Astrocyte of the cerebellum (primary cell): Measurements from ENCODE around the gene NUB1.

ENCODE experiments used
- DNase-seq: peaks from one replicate; pipeline ENCODE4 v3.0.0-alpha.2; 2011; ENCODE audit warnings: low read depth
- H3K4me3 ChIP-seq: 2 replicates; pipeline ENCODE4 v1.5.1; 2011; ENCODE audit warnings: mild to moderate bottlenecking, low read depth, low read length, moderate library complexity
- CTCF ChIP-seq: IDR thresholded peaks from 2 replicates; pipeline ENCODE4 v1.5.1; 2012; ENCODE audit warnings: low read length, low read depth, moderate library complexity, mild to moderate bottlenecking; ENCODE audit errors: missing control alignments
- in situ Hi-C: cut with HindIII; loops from 2 replicates; pipeline ENCODE4 v1.10.0; 2017; ENCODE audit warnings: low sequenced_read_pairs

Gene NUB1

DNA sequence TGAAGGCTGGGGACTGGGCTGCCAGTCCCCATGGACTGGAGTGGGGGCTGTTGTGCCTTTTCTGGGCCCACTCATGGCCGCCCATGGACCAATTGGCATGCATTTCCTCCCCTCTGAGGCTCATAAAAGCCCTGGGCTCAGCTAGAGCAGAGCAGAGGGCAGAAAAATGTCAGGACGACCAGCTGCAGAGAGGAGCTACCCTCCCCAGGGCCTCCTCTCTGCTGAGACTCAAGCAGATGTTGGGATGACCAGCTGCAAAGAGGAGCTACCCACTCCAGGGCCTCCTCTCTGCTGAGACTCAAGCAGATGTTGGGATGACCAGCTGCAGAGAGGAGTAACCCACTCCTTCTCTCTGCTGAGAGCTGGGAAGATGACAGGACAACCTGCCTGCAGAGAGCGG lies 20.3 kb upstream of the NUB1 start:
- no peak for TF ChIP-seq CTCF
- in situ Hi-C loops = no loop called here
- H3K4me3 ChIP-seq = no peak overlapping the region
- DNase-seq = no peak

DNA sequence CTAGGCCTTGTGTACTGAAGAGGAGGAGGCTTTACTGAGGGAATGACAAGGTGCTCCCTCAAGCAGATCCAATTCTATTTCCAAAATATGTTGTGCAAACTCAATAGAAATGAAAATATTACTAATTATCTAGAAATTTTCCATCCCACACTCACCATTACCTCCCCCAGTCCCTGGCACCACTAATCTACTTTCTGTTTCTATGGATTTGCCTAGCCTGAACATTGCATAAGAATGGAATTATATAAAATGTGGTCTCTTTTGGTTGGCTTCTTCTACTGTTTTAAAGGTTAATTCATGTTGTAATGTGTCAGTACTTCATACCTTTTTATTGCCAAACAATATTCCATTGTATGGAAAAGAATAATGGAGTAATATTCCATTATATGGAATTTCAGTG lies 18.7 kb upstream of the NUB1 start:
- no peak for TF ChIP-seq CTCF
- H3K4me3 ChIP-seq = no peak overlapping the region
- DNase-seq = no peak
- in situ Hi-C loops = no loop called here

DNA sequence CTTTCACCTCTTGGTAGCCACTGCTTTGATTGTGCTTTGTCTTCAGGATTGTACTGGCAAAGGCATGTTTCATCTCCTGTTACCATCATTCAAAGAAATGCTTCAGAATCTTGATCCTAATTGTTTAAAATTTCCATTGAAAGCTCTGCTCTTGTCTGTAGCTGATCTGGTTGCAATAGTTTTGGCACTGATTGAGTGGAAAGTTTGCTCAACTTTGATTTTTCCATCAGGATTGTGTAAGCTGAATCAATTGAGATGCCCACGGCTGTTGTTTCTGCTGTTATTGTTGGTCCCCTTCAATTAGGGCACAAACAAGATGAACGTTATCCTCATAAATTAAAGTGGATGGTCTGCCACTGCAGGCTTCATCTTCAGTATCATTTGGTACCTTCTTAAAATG lies 14.6 kb upstream of the NUB1 start:
- DNase-seq = no peak
- no peak for TF ChIP-seq CTCF
- H3K4me3 ChIP-seq = no peak overlapping the region
- in situ Hi-C loops = no loop called here

DNA sequence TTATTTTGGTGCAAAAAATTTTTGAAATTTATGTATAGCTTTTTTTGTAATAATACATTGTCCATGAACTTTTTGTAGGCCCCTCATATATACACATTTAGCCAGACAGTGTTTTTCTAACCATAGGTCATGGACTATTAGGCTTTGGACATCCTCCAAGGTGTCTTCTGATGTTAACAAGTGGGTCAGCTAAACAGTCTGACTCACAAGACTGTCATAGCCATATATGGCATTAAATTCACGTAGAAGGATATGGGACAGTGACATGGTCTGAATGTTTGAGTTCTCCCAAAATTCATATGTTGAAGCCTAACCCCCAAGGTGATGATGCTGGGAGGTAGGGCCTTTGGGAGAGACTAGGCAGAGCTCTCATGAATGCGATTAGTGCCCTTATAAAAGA lies 14.0 kb upstream of the NUB1 start:
- TF ChIP-seq CTCF = no peak
- in situ Hi-C loops = no loop called here
- H3K4me3 ChIP-seq = no peak overlapping the region
- DNase-seq = no peak

GRCh38 chr7:151330181-151330580 lies 11.4 kb upstream of the NUB1 start:
- in situ Hi-C loops = no loop called here
- no peak for TF ChIP-seq CTCF
- DNase-seq = no peak
- no peak overlapping the region for H3K4me3 ChIP-seq

DNA sequence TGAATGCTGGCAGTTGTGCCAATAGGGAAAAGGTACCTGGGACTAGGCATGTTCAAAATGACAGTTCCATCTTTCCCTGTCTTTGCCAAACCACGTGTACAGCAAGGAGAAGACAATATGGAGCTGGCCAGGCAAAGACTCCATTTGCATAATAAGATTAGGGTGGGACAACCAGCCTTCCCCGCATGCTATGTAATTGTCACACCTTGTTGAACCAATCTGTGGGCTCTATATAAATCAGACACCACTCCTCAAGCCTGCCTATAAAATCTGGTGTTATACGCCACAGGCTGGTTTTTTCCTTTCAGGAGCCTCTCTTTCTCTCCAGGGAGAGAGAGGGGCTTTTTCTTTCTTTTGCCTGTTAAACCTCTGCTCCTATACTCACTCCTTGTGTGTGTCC lies 11.0 kb upstream of the NUB1 start:
- TF ChIP-seq CTCF = no peak
- no peak for DNase-seq
- no peak overlapping the region for H3K4me3 ChIP-seq
- in situ Hi-C loops = no loop called here

DNA sequence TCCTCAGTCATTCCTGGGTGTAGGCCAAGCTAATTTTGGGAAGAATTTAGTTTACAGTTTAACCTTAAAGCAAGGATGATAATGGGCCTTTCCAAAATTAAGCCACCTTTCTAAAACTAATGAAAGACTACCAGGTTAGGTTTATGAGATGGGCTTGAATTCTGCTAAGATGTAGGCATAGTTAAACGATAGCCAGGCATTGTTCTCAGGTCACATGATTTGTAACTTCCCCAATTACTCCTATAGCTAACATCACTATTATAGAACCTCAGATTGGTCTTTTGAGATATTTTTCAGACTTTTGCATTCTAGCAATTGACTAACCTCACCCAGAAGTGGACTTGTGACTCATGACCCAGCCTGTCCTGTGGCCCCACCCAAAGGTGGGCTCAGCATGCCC lies 7.0 kb upstream of the NUB1 start:
- no peak overlapping the region for H3K4me3 ChIP-seq
- TF ChIP-seq CTCF = no peak
- in situ Hi-C loops = no loop called here
- no peak for DNase-seq
